Endothelial cell of umbilical vein (primary cell): ENCODE measurements around the gene KIAA2012. TPM values are rescaled to one million over a fixed set of nuclear protein-coding genes. Genes with fewer than 3 reads are reported as not detected.

Source experiments
- BruUV-seq: library from RNA; stranded (reverse); fragments of 400-500 nt; replicated peaks from 2 replicates; lab custom pipeline; 2021; lab: Mats Ljungman, UMichigan
- CTCF ChIA-PET: fragments of 300-600, 350-600 bp; sonication (Branson Sonifier 250); formaldehyde crosslinking; loops from one replicate; lab custom pipeline; 2021; ENCODE audit warnings: antibody characterized with exemption, inconsistent platforms; lab: Charles Lee
- POLR2A ChIA-PET: fragments of 300-600, 350-600 bp; sonication (Branson Sonifier 250); formaldehyde crosslinking; loops from one replicate; lab custom pipeline; 2021; ENCODE audit warnings: antibody characterized with exemption, inconsistent platforms; lab: Charles Lee
- DNase-seq: peaks from one replicate; pipeline ENCODE4 v3.0.0-alpha.2; 2011; ENCODE audit warnings: low read depth, low spot score
- FAIRE-seq: peaks from 2 replicates; lab custom pipeline; 2011; peaks lifted over from hg19 to GRCh38; lab: Jason Lieb, UNC
- H2AFZ ChIP-seq: 2 replicates; pipeline ENCODE4 v1.6.0; 2012; ENCODE audit warnings: low read depth, low read length, control low read depth, inconsistent platforms
- H3K27ac ChIP-seq: 2 replicates; pipeline ENCODE4 v1.5.1; 2011; ENCODE audit warnings: low read depth, mild to moderate bottlenecking, control low read depth, low read length, moderate library complexity; ENCODE audit not compliant: insufficient read depth
- H3K27me3 ChIP-seq, 2 experiments: 2 replicates each; pipeline versions ENCODE4 v1.6.0 to v1.6.1; 2011; ENCODE audit warnings: low read length in 2 of 2, mixed read lengths in 1 of 2; ENCODE audit not compliant: control insufficient read depth in 2 of 2, insufficient read depth in 2 of 2
- H3K36me3 ChIP-seq, 2 experiments: 2 replicates in 1 of 2; 3 replicates in 1 of 2; pipeline ENCODE4 v1.5.1; 2011; ENCODE audit warnings: low read length in 2 of 2, mild to moderate bottlenecking in 1 of 2, moderate library complexity in 1 of 2; ENCODE audit not compliant: control insufficient read depth in 2 of 2, insufficient read depth in 2 of 2; ENCODE audit errors: extremely low read depth in 1 of 2
- H3K4me1 ChIP-seq: 3 replicates; pipeline ENCODE4 v1.5.1; 2011; ENCODE audit warnings: mild to moderate bottlenecking, low read length; ENCODE audit not compliant: control insufficient read depth, insufficient read depth; ENCODE audit errors: extremely low read depth
- H3K4me2 ChIP-seq: 2 replicates; pipeline ENCODE4 v1.6.1; 2011; ENCODE audit warnings: low read length, control low read depth, mixed read lengths; ENCODE audit not compliant: insufficient read depth
- H3K4me3 ChIP-seq, 3 experiments: fragments of 200-600 bp in 1 of 3; sonication (generic), shearing (Covaris generic) in 1 of 3; replicated peaks in 1 of 3; 2 replicates each; pipeline ENCODE4 v1.5.1; 2011 to 2016; ENCODE audit warnings: control low read depth in 3 of 3, low read length in 3 of 3, mild to moderate bottlenecking in 2 of 3, inconsistent platforms in 1 of 3, low read depth in 1 of 3, moderate library complexity in 1 of 3; ENCODE audit not compliant: insufficient read depth in 1 of 3
- H3K79me2 ChIP-seq: 2 replicates; pipeline ENCODE4 v1.6.0; 2012; ENCODE audit warnings: low read length, inconsistent platforms; ENCODE audit not compliant: control insufficient read depth, insufficient read depth
- H3K9ac ChIP-seq: replicated peaks from 2 replicates; pipeline ENCODE3; 2011; ENCODE audit warnings: low read length, control low read depth; ENCODE audit not compliant: insufficient read depth; ENCODE audit errors: extremely low read depth
- H3K9me1 ChIP-seq: replicated peaks from 3 replicates; pipeline ENCODE4 v1.6.0; 2011; ENCODE audit warnings: mild to moderate bottlenecking, low read length; ENCODE audit not compliant: control insufficient read depth, insufficient read depth; ENCODE audit errors: extremely low read depth
- H3K9me3 ChIP-seq: replicated peaks from 2 replicates; pipeline ENCODE4 v1.5.1; 2012; ENCODE audit warnings: low read length, inconsistent platforms; ENCODE audit not compliant: control insufficient read depth, insufficient read depth
- H4K20me1 ChIP-seq: replicated peaks from 2 replicates; pipeline ENCODE3; 2011; ENCODE audit warnings: mild to moderate bottlenecking, low read length; ENCODE audit not compliant: control insufficient read depth, insufficient read depth; ENCODE audit errors: extremely low read depth
- CTCF ChIP-seq, 2 donors: IDR thresholded peaks; 1 replicate in 1 of 2; 2 replicates in 1 of 2; pipeline ENCODE4 v1.5.1; 2011; ENCODE audit warnings: low read length in 2 of 2, mild to moderate bottlenecking in 2 of 2, moderate library complexity in 2 of 2, control low read depth in 1 of 2, inconsistent platforms in 1 of 2, low read depth in 1 of 2; ENCODE audit not compliant: insufficient read depth in 1 of 2; ENCODE audit errors: extremely low read depth in 1 of 2
- EZH2 ChIP-seq: IDR thresholded peaks from 2 replicates; pipeline ENCODE4 v1.6.1; 2012; ENCODE audit warnings: borderline replicate concordance, low read depth, mild to moderate bottlenecking, moderate library complexity, low read length, inconsistent platforms; ENCODE audit not compliant: severe bottlenecking
- FOS ChIP-seq: IDR thresholded peaks from 2 replicates; pipeline ENCODE4 v1.6.1; 2011; ENCODE audit warnings: mild to moderate bottlenecking, low read length, moderate library complexity, borderline replicate concordance; ENCODE audit not compliant: insufficient read depth
- GATA2 ChIP-seq: IDR thresholded peaks from 2 replicates; pipeline ENCODE4 v1.7.0; 2011; ENCODE audit warnings: low read depth, mild to moderate bottlenecking, moderate library complexity, mixed read lengths, low read length; ENCODE audit not compliant: insufficient read length, insufficient read depth
- JUN ChIP-seq: IDR thresholded peaks from 2 replicates; pipeline ENCODE4 v1.6.1; 2011; ENCODE audit warnings: borderline replicate concordance, low read depth; ENCODE audit not compliant: insufficient read length, insufficient read depth
- MAX ChIP-seq: IDR thresholded peaks from 2 replicates; pipeline ENCODE4 v1.6.1; 2011; ENCODE audit not compliant: insufficient read depth, insufficient read length
- MYC ChIP-seq: IDR thresholded peaks from one replicate; pipeline ENCODE4 v1.6.1; 2011; ENCODE audit warnings: mild to moderate bottlenecking, low read depth, low read length
- POLR2A ChIP-seq: IDR thresholded peaks from 2 replicates; pipeline ENCODE4 v1.6.1; 2012; ENCODE audit warnings: low read depth, mild to moderate bottlenecking, control low read depth, low read length
- POLR2AphosphoS5 ChIP-seq: IDR thresholded peaks from 2 replicates; pipeline ENCODE4 v1.6.1; 2012; ENCODE audit warnings: low read depth, mild to moderate bottlenecking, control low read depth, low read length, moderate library complexity; ENCODE audit not compliant: insufficient read depth
- dilution Hi-C: fragments of 300-500 bp; cut with MboI; formaldehyde crosslinking; loops from one replicate; pipeline ENCODE4 v1.15.0; 2019; ENCODE audit warnings: low sequenced_read_pairs; ENCODE audit not compliant: extremely low pct_ligation_motif_present
- intact Hi-C: fragments of 100-400 bp; cut with micrococcal nuclease; formaldehyde crosslinking; loops from one replicate; pipeline ENCODE4 v1.10.0; 2022
- polyA plus RNA-seq, 4 experiments: library from polyadenylated mRNA; depleted of rRNA in 3 of 4; stranded (reverse) in 3 of 4; unstranded in 1 of 4; fragments of >200 nt; gene quantifications; 2 replicates each; pipeline versions ENCODE4 v1.2.1 to v1.2.3, GENCODE V29; 2011 to 2012; ENCODE audit warnings: missing spikeins in 1 of 4
- total RNA-seq: library from RNA; stranded (reverse); gene quantifications from 2 replicates; pipeline ENCODE4 v1.2.3, GENCODE V29; 2021

Gene KIAA2012
- total and polyA plus RNA-seq, 2 donors (not counting 3 experiments of a cell fraction or from before 2014, with no cell fraction given) = not detected

- Histone ChIP-seq H3K79me2 (no peaks in the 10 kb centered on the region), H3K27ac (no peak overlapping the region), H3K9ac (no peak overlapping the region), H3K27me3 (peaks cover 16 to 24% of the 10 kb centered on the region in 2 experiments), H3K4me1 (no peaks in the 10 kb centered on the region), H4K20me1 (no peaks in the 10 kb centered on the region), H3K36me3 (no peaks in the 10 kb centered on the region), H3K9me1 (no peaks in the 10 kb centered on the region), H3K9me3 (no peaks in the 10 kb centered on the region), H2AFZ (no peak overlapping the region), H3K4me2 (no peak overlapping the region), H3K4me3 (no peak overlapping the region)
- no peak for DNase-seq
- no peak for FAIRE-seq
- no peak for TF ChIP-seq FOS
- no peak for TF ChIP-seq POLR2A
- TF ChIP-seq GATA2 = no peak
- TF ChIP-seq MYC = no peak
- no peak for TF ChIP-seq EZH2
- TF ChIP-seq JUN = no peak
- no peak for TF ChIP-seq CTCF (IDR thresholded peaks at IDR 0.05; ENCODE audit: extremely low read depth in 1 of 2, insufficient read depth in 1 of 2, low read depth in 1 of 2, low read length in 2 of 2)
- TF ChIP-seq MAX = no peak
- TF ChIP-seq POLR2AphosphoS5 = no peak
- POLR2A ChIA-PET = no interaction called here
- dilution Hi-C loops (no loop called here), intact Hi-C loops (no loop called here)
- CTCF ChIA-PET = interaction anchor here (1.0 kb wide), 1 partner anchor 197 kb away, joined by 3 read pairs; no protein-coding TSS in a partner anchor
- BruUV-seq = no TSS peak
These were observed 40.6 kb downstream of the KIAA2012 start for GRCh38 chr2:202113571-202114142.
